PC-3 (cell line): ENCODE results near the gene CSRNP3.

Experiments used
- CTCF ChIP-seq: fragments of 300-600 bp; sonication (generic); conservative IDR thresholded peaks from 2 replicates; pipeline ENCODE4 v1.5.1; 2017; ENCODE audit warnings: antibody characterized with exemption, low read depth, mild to moderate bottlenecking, low read length
- EZH2 ChIP-seq: fragments of 300-600 bp; sonication (generic); IDR thresholded peaks from one replicate; pipeline ENCODE4 v1.6.1; 2017; ENCODE audit warnings: antibody characterized with exemption, mild to moderate bottlenecking, low read length; ENCODE audit not compliant: unreplicated experiment

GRCh38 chr2:165593081-165593480 is 123.6 kb downstream of the CSRNP3 start:
- TF ChIP-seq EZH2 (no peak), CTCF (no peak)
